GM12801 (cell line): Measurements from ENCODE around the gene TSPYL2.

Source experiments
- TF ChIP-seq, protein P1 (sequence below): IDR thresholded peaks from one replicate; pipeline ENCODE4 v1.5.1; 2011; ENCODE audit warnings: control low read depth; ENCODE audit not compliant: insufficient read length; ENCODE audit errors: extremely low read depth

The TSPYL2 gene

DNA sequence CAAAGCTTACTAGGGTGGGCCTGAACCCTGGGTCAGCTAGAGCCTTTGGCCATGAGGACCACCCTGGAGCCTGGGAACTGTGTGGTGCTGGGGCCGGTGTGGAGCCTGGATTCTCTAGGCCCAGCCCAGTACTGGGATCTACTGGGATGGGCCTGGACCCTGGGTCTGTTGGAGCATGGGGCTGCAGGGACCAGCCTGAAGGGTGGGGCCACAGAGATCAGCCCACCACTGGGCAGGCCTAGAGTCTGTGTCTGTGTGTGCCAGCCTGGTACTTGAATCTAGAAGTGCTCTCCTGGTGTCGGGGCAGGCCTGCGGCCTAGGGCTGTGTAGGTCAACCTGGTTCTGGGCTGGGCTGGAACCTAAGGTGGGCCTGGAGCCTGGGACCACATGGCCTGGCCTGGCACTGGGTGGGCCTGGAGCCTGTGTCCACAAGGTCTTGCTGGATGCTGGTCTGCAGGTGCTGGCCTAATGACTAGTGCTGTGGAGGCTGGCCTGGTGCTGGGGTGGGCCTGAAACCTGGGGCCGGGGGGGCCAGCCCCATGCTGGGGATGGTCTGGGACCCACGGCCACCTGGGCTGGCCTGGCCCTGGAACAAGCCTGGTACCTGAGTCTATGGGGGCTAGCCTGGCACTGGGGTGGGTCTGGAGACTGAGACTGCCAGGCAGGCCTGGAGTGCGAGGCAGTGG is 32.8 kb downstream of the TSPYL2 start:
- TF ChIP-seq, protein P1, sequence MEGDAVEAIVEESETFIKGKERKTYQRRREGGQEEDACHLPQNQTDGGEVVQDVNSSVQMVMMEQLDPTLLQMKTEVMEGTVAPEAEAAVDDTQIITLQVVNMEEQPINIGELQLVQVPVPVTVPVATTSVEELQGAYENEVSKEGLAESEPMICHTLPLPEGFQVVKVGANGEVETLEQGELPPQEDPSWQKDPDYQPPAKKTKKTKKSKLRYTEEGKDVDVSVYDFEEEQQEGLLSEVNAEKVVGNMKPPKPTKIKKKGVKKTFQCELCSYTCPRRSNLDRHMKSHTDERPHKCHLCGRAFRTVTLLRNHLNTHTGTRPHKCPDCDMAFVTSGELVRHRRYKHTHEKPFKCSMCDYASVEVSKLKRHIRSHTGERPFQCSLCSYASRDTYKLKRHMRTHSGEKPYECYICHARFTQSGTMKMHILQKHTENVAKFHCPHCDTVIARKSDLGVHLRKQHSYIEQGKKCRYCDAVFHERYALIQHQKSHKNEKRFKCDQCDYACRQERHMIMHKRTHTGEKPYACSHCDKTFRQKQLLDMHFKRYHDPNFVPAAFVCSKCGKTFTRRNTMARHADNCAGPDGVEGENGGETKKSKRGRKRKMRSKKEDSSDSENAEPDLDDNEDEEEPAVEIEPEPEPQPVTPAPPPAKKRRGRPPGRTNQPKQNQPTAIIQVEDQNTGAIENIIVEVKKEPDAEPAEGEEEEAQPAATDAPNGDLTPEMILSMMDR, result no peak

DNA sequence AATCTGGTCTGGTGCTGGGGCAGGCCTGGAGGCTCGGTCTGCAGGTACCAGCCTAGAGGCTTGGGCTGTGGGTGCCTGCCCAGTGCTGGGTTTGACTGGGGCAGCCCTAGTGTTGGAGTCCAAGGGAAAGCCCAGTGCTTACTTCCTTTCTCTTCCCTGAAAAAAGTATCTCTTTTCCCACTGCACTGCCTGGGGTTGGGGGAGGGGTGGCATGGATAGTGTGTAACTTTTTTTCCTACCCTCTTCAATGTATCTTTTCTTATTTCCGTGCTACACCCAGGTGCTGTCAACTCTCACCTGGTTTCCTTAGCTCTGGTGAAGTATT is 33.3 kb downstream of the TSPYL2 start:
- TF ChIP-seq, protein P1, result no peak

DNA sequence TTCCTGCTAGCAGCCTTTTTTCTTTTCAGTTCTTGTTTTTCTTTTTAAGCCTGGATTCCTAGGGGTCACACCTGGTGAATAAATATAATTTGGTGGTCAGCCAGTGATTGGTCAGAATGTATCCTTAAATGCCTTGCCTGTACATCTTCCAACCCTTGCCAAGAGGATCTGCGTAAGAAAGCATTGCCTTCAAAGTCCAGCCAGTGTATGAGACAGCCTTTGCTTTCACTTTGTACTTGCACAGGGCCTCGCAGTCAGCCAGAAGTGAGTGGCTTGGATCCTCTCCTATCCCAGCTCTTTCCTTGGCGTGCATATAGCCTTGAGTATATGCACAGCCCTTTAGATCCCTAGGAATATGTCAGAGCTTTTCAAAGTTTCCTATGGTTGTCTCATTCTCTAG is 33.9 kb downstream of the TSPYL2 start:
- TF ChIP-seq, protein P1, result no peak

DNA sequence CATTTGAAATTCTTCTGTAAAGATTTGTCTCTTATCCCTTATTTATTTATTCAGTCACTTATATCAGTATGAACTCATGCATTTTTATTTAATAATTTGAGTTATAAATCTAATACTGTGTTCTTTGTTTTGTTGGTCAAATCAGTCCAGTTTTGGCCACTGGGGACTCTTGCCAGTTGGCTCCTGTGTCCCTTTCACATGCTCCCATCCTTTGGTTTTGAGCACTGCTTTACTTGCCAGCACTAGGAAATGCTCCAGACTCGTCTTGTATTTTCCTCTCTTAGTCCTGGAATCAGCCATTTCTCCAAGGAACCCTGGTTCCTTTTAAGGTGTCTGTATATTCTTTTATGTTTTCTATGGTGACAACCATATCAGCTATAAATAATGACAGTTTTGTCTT is 39.8 kb downstream of the TSPYL2 start:
- TF ChIP-seq, protein P1, result no peak

DNA sequence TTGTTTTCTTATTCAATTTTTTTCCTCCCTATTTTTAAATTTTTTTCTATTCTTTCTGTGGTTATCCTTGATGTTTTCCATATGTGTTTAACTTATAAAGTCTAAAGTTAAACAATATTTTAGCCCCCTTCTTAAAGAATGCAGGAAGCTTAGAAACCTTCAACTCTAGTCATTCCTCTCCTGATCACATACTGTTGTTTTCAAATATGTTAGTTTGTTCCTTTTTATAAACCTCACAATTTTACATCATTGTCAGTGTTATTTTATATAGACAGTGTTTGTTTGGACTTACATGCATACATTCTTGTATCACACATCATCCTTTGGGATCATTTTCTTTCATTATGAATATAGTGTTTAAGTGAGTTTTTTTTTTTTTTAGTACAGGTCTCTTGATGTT is 43.3 kb downstream of the TSPYL2 start:
- TF ChIP-seq, protein P1, result no peak

DNA sequence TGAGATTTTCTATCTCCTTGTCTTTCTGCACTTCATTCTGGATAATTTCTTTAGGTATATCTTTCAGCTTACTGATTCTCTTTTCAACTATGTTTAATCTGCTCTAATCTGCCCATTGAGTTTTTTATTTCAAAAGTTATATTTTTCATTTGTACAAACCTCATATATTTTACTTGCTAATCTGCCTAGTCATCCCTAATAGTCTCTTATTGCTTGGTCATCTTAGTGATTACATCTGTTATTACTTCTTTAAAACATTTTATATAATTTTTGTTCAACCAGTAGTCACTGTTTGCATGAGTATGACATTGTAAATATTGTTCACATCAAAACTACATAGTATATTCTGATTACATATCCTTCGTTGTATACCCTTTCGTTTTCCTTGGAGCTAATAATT is 44.2 kb downstream of the TSPYL2 start:
- TF ChIP-seq, protein P1, result no peak

DNA sequence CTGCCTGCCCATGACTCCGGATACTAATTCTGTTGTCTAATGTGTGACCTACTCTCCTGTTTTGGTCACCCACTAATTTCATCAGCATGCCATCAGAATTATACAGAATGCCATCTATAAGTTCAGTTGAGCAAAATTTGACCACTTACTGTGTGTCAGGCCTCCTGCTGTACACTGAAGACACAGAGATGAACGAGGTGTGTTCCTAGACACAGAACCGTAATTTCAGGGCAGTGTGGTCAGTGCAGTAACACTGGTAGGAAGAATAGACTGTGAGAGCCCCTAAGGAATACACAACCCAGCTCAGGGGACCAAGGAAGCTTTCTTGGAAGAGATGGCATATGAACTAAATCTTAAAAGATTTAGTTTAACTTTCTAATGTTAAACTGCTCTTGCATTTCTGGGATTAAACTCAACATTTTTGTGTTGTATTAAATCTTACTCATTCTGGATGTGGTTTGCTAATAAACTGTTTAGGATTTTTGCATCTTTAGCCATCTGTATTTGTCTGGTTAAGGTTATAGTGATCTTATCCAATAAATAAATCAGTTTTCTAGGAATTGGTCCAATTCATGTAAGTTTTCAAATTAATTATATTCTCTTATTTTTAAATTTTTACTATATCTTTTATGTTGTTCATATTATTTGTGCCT is 46.1 kb downstream of the TSPYL2 start:
- TF ChIP-seq, protein P1, result no peak
